Peyer's patch (tissue), 4 donors: Measurements from ENCODE around the gene NFKBIB.
A peak's percentile ranks its signal among the peaks of the same experiment; 100 is the strongest.

Experiments used
- CTCF ChIP-seq, 6 experiments: fragments of 450-650 bp in 4 of 6; fragments of 200-600 bp in 2 of 6; sonication (generic) in 1 of 6; IDR thresholded peaks; one replicate each; pipeline ENCODE4 v1.5.1; 2017 to 2019; ENCODE audit warnings: antibody characterized with exemption in 6 of 6, mild to moderate bottlenecking in 3 of 6, moderate library complexity in 1 of 6
- POLR2A ChIP-seq, 2 donors: fragments of 450-650 bp; IDR thresholded peaks; one replicate each; pipeline ENCODE4 v1.5.1; 2017; ENCODE audit warnings: antibody characterized with exemption in 2 of 2, mild to moderate bottlenecking in 2 of 2, moderate library complexity in 2 of 2

- peak in 5 of 6 experiments; percentile 5 to 37 (median 31) for TF ChIP-seq CTCF (IDR thresholded peaks at IDR 0.05)
- TF ChIP-seq POLR2A (IDR thresholded peaks at IDR 0.05) = no peak
Observed at GRCh38 chr19:38932425-38933179, 32.8 kb downstream of the NFKBIB start.
